LoVo (cell line): Measurements from ENCODE around the gene HES7.
"Not testable (repeated sequence)": the region's sequence is repeated elsewhere in the genome, so short reads cannot be mapped to it uniquely, and the experiment has no call there.

Experiments
- DNase-seq: peaks from one replicate; pipeline ENCODE4 v3.0.0-alpha.2; 2016; ENCODE audit warnings: low spot score

Gene HES7

GRCh38 chr17:8122422-8122923 lies 1.4 kb downstream of the HES7 start:
- DNase-seq = peak; percentile 41

GRCh38 chr17:8121681-8122421 lies 2.1 kb downstream of the HES7 start:
- DNase-seq = peak; percentile 79

- DNase-seq = no peak
Measured at GRCh38 chr17:8121407-8121680, 2.6 kb downstream of the HES7 start.

GRCh38 chr17:8120520-8121406 lies 3.1 kb downstream of the HES7 start:
- DNase-seq = peak; percentile 87

- peak; percentile 87 for DNase-seq
Measured at GRCh38 chr17:8119581-8120519, 4.1 kb downstream of the HES7 start.

- peak; percentile 82 for DNase-seq
Measured at GRCh38 chr17:8118769-8119580, 4.9 kb downstream of the HES7 start.

- peak; percentile 89 for DNase-seq
Measured at GRCh38 chr17:8117980-8118768, 5.7 kb downstream of the HES7 start, which contains the start of gene ALOXE3. ALOXE3 (minus strand) TSS chr17:8118514; CDS start chr17:8117990, 524 bp downstream.

GRCh38 chr17:8117367-8117979 lies 6.4 kb downstream of the HES7 start:
- no peak for DNase-seq

GRCh38 chr17:8116776-8117175 lies 7.1 kb downstream of the HES7 start:
- DNase-seq = no peak

GRCh38 chr17:8110907-8111306 lies 13.0 kb downstream of the HES7 start:
- no peak for DNase-seq

- DNase-seq = no peak
Measured at GRCh38 chr17:8110456-8110804, 13.5 kb downstream of the HES7 start.

- DNase-seq = peak; percentile 67
Measured at GRCh38 chr17:8109661-8110455, 14.0 kb downstream of the HES7 start.

GRCh38 chr17:8108972-8109660 lies 14.8 kb downstream of the HES7 start:
- no peak for DNase-seq

- DNase-seq = not testable (repeated sequence)
Measured at GRCh38 chr17:8106980-8107379, 16.9 kb downstream of the HES7 start.

GRCh38 chr17:8105957-8106398 lies 17.9 kb downstream of the HES7 start:
- DNase-seq = peak; percentile 13

GRCh38 chr17:8104911-8105310 lies 19.0 kb downstream of the HES7 start:
- no peak for DNase-seq

GRCh38 chr17:8103549-8103948 lies 20.4 kb downstream of the HES7 start:
- peak; percentile 16 for DNase-seq

GRCh38 chr17:8101721-8102120 lies 22.2 kb downstream of the HES7 start:
- no peak for DNase-seq
